Smooth muscle cell (in vitro differentiated cells): ENCODE data around the gene IMPA2. TPM values are rescaled to one million over a fixed set of nuclear protein-coding genes. Genes with fewer than 3 reads are reported as not detected.

Source experiments
- DNase-seq: peaks from one replicate; lab custom pipeline; 2025; ENCODE audit not compliant: unreplicated experiment; lab: John Stamatoyannopoulos, UW
- H2AFZ ChIP-seq: fragments of 200-600 bp; sonication (generic); 2 replicates; pipeline ENCODE4 v1.6.0; 2016; ENCODE audit warnings: antibody characterized with exemption, low read depth, mild to moderate bottlenecking
- H3F3A ChIP-seq: fragments of 200-600 bp; sonication (generic); 2 replicates; pipeline ENCODE4 v1.6.0; 2017; ENCODE audit warnings: antibody characterized with exemption, low read depth
- H3K27ac ChIP-seq: fragments of 200-600 bp; sonication (generic); 2 replicates; pipeline ENCODE4 v1.5.1; 2016; ENCODE audit warnings: low read depth, mild to moderate bottlenecking
- H3K27me3 ChIP-seq: fragments of 200-600 bp; sonication (generic); 2 replicates; pipeline ENCODE4 v1.6.1; 2016; ENCODE audit warnings: low read depth, mild to moderate bottlenecking
- H3K36me3 ChIP-seq: fragments of 200-600 bp; sonication (generic); 2 replicates; pipeline ENCODE4 v1.5.1; 2016; ENCODE audit warnings: low read depth
- H3K4me1 ChIP-seq: fragments of 200-600 bp; sonication (generic); 2 replicates; pipeline ENCODE4 v1.5.1; 2016; ENCODE audit warnings: low read depth
- H3K4me2 ChIP-seq: fragments of 200-600 bp; sonication (generic); 2 replicates; pipeline ENCODE4 v1.6.0; 2016; ENCODE audit warnings: mild to moderate bottlenecking
- H3K4me3 ChIP-seq: fragments of 200-600 bp; sonication (generic); 2 replicates; pipeline ENCODE4 v1.5.1; 2016; ENCODE audit warnings: mild to moderate bottlenecking
- H3K79me2 ChIP-seq: fragments of 200-600 bp; sonication (generic); 2 replicates; pipeline ENCODE4 v1.6.0; 2016; ENCODE audit warnings: low read depth, mild to moderate bottlenecking
- H3K9ac ChIP-seq: fragments of 200-600 bp; sonication (generic); 2 replicates; pipeline ENCODE4 v1.6.0; 2016; ENCODE audit warnings: low read depth
- H3K9me3 ChIP-seq: fragments of 200-600 bp; sonication (generic); replicated peaks from 2 replicates; pipeline ENCODE4 v1.5.1; 2016; ENCODE audit warnings: low read depth
- H4K20me1 ChIP-seq: fragments of 200-600 bp; sonication (generic); 2 replicates; pipeline ENCODE4 v1.6.0; 2016; ENCODE audit warnings: low read depth
- WGBS: methylation state at CpG from one replicate; pipeline ENCODE4 v1.1.7; 2016; ENCODE audit warnings: low lambda C conversion rate; 5-methylcytosine and 5-hydroxymethylcytosine counted together
- polyA plus RNA-seq: library from polyadenylated mRNA; unstranded; fragments of >200 nt; fragmentation: Nextera tagmentation; extraction: Ambion mirVana; gene quantifications from 2 replicates; pipeline ENCODE4 v1.2.1, GENCODE V29; 2016
- total RNA-seq: library from RNA; depleted of rRNA; stranded (reverse); fragments of >200 nt; gene quantifications from 2 replicates; pipeline ENCODE4 v1.2.3, GENCODE V29; 2014
- TF ChIP-seq, protein P1 (sequence below): fragments of 200-600 bp; sonication (generic); IDR thresholded peaks from 2 replicates; pipeline ENCODE4 v1.5.1; 2017; ENCODE audit warnings: borderline replicate concordance, mild to moderate bottlenecking, antibody characterized with exemption; ENCODE audit not compliant: insufficient read depth, poor library complexity, severe bottlenecking

Gene IMPA2
- total and polyA plus RNA-seq, 2 experiments from 2014 or later, result 9.9 to 17.8 TPM

DNA sequence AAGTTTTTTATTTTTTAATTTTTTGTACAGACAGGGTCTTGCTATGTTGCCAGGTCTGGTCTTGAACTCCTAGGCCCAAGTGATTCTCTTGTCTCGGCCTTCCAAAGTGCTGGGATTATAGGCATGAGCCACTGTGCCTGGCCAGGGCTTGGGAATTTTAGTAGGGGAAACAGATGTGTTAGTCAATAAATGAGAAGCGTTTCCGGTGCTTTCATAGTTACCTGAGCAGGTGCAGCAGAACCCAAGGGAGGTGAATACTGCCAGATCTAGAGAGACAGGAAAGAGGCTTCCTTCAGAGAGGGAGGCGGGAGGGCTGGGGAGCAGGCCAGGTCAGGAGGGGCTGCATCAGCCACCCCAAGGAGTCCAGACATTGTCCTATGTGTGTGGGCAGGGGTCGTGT lies 30.5 kb upstream of the IMPA2 start:
- Histone ChIP-seq H3K27ac (no peak overlapping the region), H3F3A (peaks cover 48% of the 10 kb centered on the region), H3K9ac (no peak overlapping the region), H3K9me3 (no peaks in the 10 kb centered on the region), H3K4me2 (no peak overlapping the region), H4K20me1 (no peaks in the 10 kb centered on the region), H3K79me2 (no peaks in the 10 kb centered on the region), H3K4me1 (peaks cover 29% of the 10 kb centered on the region), H3K27me3 (no peaks in the 10 kb centered on the region), H3K36me3 (no peaks in the 10 kb centered on the region), H2AFZ (no peak overlapping the region), H3K4me3 (no peak overlapping the region)
- 91% methylated on average over 5 of the region's 5 CpGs for WGBS
- TF ChIP-seq, protein P1, sequence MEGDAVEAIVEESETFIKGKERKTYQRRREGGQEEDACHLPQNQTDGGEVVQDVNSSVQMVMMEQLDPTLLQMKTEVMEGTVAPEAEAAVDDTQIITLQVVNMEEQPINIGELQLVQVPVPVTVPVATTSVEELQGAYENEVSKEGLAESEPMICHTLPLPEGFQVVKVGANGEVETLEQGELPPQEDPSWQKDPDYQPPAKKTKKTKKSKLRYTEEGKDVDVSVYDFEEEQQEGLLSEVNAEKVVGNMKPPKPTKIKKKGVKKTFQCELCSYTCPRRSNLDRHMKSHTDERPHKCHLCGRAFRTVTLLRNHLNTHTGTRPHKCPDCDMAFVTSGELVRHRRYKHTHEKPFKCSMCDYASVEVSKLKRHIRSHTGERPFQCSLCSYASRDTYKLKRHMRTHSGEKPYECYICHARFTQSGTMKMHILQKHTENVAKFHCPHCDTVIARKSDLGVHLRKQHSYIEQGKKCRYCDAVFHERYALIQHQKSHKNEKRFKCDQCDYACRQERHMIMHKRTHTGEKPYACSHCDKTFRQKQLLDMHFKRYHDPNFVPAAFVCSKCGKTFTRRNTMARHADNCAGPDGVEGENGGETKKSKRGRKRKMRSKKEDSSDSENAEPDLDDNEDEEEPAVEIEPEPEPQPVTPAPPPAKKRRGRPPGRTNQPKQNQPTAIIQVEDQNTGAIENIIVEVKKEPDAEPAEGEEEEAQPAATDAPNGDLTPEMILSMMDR, result no peak
- DNase-seq, result no peak

DNA sequence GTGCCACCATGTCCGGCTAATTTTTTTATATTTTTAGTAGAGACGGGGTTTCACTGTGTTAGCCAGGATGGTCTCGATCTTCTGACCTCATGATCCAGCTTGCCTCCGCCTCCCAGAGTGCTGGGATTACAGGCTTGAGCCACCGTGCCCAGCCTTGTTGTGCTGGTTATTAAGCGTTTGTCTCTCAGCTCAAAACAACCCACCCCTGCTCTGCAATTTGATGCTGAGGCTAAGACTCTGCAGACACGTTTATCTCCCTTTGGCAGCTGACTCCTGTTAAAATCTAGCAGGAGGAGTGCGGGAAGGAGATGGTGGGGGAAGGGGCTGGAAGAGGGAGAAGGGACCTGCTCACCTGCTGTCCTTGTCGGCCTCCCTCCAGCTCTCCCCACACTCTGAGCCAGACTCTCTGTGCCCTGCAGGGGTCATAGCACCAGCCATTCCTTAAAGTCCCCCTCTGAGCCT lies 29.9 kb upstream of the IMPA2 start:
- H3K27ac ChIP-seq, result no peak overlapping the region
- DNase-seq, result no peak
- no peaks in the 10 kb centered on the region for H4K20me1 ChIP-seq
- H3K27me3 ChIP-seq, result no peaks in the 10 kb centered on the region
- H3K4me3 ChIP-seq, result no peak overlapping the region
- WGBS, result 23% methylated on average over 9 of the region's 9 CpGs
- H3K79me2 ChIP-seq, result no peaks in the 10 kb centered on the region
- peaks cover 49% of the 10 kb centered on the region for H3F3A ChIP-seq
- no peak overlapping the region for H3K9ac ChIP-seq
- H2AFZ ChIP-seq, result no peak overlapping the region
- no peaks in the 10 kb centered on the region for H3K36me3 ChIP-seq
- no peaks in the 10 kb centered on the region for H3K9me3 ChIP-seq
- H3K4me2 ChIP-seq, result no peak overlapping the region
- TF ChIP-seq, protein P1, result no peak
- H3K4me1 ChIP-seq, result peaks cover 26% of the 10 kb centered on the region

DNA sequence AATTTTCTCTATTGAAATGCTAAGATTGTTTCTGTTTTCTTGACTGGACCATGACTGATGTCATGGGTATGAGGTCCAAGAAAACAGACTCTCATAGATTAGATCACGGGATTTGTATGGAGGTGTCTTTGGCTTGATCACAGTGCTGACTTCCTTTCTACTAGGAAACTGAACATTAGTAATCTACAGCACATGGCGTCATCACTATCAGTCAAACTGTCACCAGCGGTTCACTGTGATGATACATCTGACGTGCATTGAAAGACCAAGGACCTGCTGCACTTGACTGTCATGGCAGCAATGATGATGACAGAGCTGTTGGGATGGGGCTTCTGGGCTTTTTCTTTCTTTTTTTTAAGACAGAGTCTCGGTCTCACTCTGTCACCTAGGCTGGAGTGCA lies 28.2 kb upstream of the IMPA2 start:
- Histone ChIP-seq H4K20me1 (no peaks in the 10 kb centered on the region), H3K27ac (peak overlapping the region; percentile 27), H3K4me3 (no peak overlapping the region), H3K79me2 (no peaks in the 10 kb centered on the region), H3K4me2 (no peak overlapping the region), H3K27me3 (no peaks in the 10 kb centered on the region), H3K36me3 (no peaks in the 10 kb centered on the region), H3K9ac (no peak overlapping the region), H3F3A (peaks cover 55% of the 10 kb centered on the region), H2AFZ (no peak overlapping the region), H3K9me3 (no peaks in the 10 kb centered on the region), H3K4me1 (peaks cover 11% of the 10 kb centered on the region)
- no peak for DNase-seq
- 75% methylated on average over 5 of the region's 5 CpGs for WGBS
- TF ChIP-seq, protein P1, result no peak
